ENCODE data around the gene MAP3K13.

DNA sequence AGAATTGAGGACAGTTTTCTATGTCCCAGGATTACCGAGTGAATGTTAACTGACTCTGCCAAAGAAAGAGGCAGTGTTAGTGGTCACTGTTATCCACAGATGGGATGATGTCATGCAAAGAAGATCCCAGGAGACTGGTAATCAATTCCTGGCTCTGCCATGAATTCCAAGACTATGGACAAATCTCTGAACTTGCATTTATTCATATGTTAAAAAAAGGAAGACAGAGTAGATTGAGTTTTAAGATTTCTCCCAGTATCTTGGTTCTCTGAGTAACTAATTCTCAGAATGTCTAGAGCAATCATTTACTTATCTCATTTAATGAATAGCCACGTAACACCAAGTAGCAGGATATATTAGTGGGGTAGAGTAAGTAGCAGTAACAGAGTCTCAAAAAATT lies 11.5 kb upstream of the MAP3K13 start:
- TF ChIP-seq, protein P1, sequence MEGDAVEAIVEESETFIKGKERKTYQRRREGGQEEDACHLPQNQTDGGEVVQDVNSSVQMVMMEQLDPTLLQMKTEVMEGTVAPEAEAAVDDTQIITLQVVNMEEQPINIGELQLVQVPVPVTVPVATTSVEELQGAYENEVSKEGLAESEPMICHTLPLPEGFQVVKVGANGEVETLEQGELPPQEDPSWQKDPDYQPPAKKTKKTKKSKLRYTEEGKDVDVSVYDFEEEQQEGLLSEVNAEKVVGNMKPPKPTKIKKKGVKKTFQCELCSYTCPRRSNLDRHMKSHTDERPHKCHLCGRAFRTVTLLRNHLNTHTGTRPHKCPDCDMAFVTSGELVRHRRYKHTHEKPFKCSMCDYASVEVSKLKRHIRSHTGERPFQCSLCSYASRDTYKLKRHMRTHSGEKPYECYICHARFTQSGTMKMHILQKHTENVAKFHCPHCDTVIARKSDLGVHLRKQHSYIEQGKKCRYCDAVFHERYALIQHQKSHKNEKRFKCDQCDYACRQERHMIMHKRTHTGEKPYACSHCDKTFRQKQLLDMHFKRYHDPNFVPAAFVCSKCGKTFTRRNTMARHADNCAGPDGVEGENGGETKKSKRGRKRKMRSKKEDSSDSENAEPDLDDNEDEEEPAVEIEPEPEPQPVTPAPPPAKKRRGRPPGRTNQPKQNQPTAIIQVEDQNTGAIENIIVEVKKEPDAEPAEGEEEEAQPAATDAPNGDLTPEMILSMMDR (IDR thresholded peaks at IDR 0.05) = no peak
- TF ChIP-seq EP300 (IDR thresholded peaks at IDR 0.05) = no peak

Data from ovary (tissue), 3 donors.